Ammon's horn (tissue), 1 donor: ENCODE measurements around the gene PLSCR1.
"Not testable (repeated sequence)": the region's sequence is repeated elsewhere in the genome, so short reads cannot be mapped to it uniquely, and the experiment has no call there.

Experiments
- DNase-seq: peaks from one replicate; pipeline ENCODE4 v3.0.0-alpha.2; 2016; ENCODE audit warnings: low spot score

Gene PLSCR1

GRCh38 chr3:146550070-146550615 lies 5.7 kb upstream of the PLSCR1 start:
- DNase-seq: no peak

GRCh38 chr3:146547235-146547835 lies 2.9 kb upstream of the PLSCR1 start:
- no peak for DNase-seq

GRCh38 chr3:146546366-146546965 lies 2.1 kb upstream of the PLSCR1 start:
- no peak for DNase-seq

- DNase-seq: no peak
Measured at GRCh38 chr3:146544929-146545528, 622 bp upstream of the PLSCR1 start.

GRCh38 chr3:146543461-146544001 lies 876 bp downstream of the PLSCR1 start:
- peak; percentile 15 for DNase-seq

GRCh38 chr3:146542978-146543377 lies 1.4 kb downstream of the PLSCR1 start:
- no peak for DNase-seq

- no peak for DNase-seq
Measured at GRCh38 chr3:146542179-146542578, 2.2 kb downstream of the PLSCR1 start.

GRCh38 chr3:146540978-146541377 lies 3.4 kb downstream of the PLSCR1 start:
- no peak for DNase-seq

GRCh38 chr3:146540236-146540635 lies 4.2 kb downstream of the PLSCR1 start:
- DNase-seq: no peak

GRCh38 chr3:146539315-146539714 lies 5.1 kb downstream of the PLSCR1 start:
- no peak for DNase-seq

GRCh38 chr3:146537603-146538002 lies 6.8 kb downstream of the PLSCR1 start:
- DNase-seq: no peak

GRCh38 chr3:146536681-146537080 lies 7.7 kb downstream of the PLSCR1 start:
- no peak for DNase-seq

- no peak for DNase-seq
Measured at GRCh38 chr3:146532406-146532805, 12.0 kb downstream of the PLSCR1 start.

- DNase-seq: no peak
Measured at GRCh38 chr3:146530609-146531008, 13.8 kb downstream of the PLSCR1 start.

- DNase-seq: no peak
Measured at GRCh38 chr3:146529021-146529420, 15.4 kb downstream of the PLSCR1 start.

- no peak for DNase-seq
Measured at GRCh38 chr3:146524961-146525360, 19.4 kb downstream of the PLSCR1 start.

GRCh38 chr3:146523531-146523930 lies 20.9 kb downstream of the PLSCR1 start:
- DNase-seq: no peak

GRCh38 chr3:146522174-146523158 lies 21.9 kb downstream of the PLSCR1 start:
- DNase-seq: not testable (repeated sequence)

GRCh38 chr3:146521394-146521793 lies 23.0 kb downstream of the PLSCR1 start:
- DNase-seq: no peak

- DNase-seq: no peak
Measured at GRCh38 chr3:146519810-146520209, 24.6 kb downstream of the PLSCR1 start.

GRCh38 chr3:146517684-146518435 lies 26.5 kb downstream of the PLSCR1 start:
- no peak for DNase-seq
